GM23338 (cell line): ENCODE measurements around the gene CDH4. TPM values are rescaled to one million over a fixed set of nuclear protein-coding genes. Genes with fewer than 3 reads are reported as not detected.

Experiments used
- ATAC-seq: fragments of 200-7000 bp; cut with Tn5 transposase; 3 replicates; pipeline ENCODE4 v1.9.1; 2020
- DNase-seq: peaks from one replicate; pipeline ENCODE4 v3.0.0-alpha.2; 2015; ENCODE audit warnings: low spot score
- H2AFZ ChIP-seq: fragments of 200-600 bp; sonication (generic); 2 replicates; pipeline ENCODE4 v1.8.0; 2016; ENCODE audit warnings: antibody characterized with exemption, mild to moderate bottlenecking, moderate library complexity
- H3F3A ChIP-seq: fragments of 200-600 bp; sonication (generic); replicated peaks from 2 replicates; pipeline ENCODE4 v1.8.0; 2017; ENCODE audit warnings: antibody characterized with exemption, mixed run types, low read depth
- H3K27ac ChIP-seq: fragments of 200-600 bp; sonication (generic); 2 replicates; pipeline ENCODE4 v1.6.1; 2016; ENCODE audit warnings: low read depth
- H3K27me3 ChIP-seq: fragments of 200-600 bp; sonication (generic); 2 replicates; pipeline ENCODE4 v1.8.0; 2016; ENCODE audit warnings: mild to moderate bottlenecking, mixed run types, moderate library complexity; ENCODE audit not compliant: insufficient read depth
- H3K36me3 ChIP-seq: fragments of 200-600 bp; sonication (generic); 2 replicates; pipeline ENCODE4 v1.8.0; 2016; ENCODE audit warnings: mild to moderate bottlenecking; ENCODE audit not compliant: insufficient read depth
- H3K4me1 ChIP-seq: fragments of 200-600 bp; sonication (generic); 2 replicates; pipeline ENCODE4 v1.8.0; 2016; ENCODE audit warnings: mild to moderate bottlenecking, moderate library complexity; ENCODE audit not compliant: insufficient read depth
- H3K4me2 ChIP-seq: fragments of 200-600 bp; sonication (generic); 2 replicates; pipeline ENCODE4 v1.7.1; 2017; ENCODE audit warnings: mixed run types
- H3K4me3 ChIP-seq: fragments of 200-600 bp; sonication (generic); 2 replicates; pipeline ENCODE4 v1.6.1; 2016; ENCODE audit warnings: mixed run types
- H3K79me2 ChIP-seq: fragments of 200-600 bp; sonication (generic); replicated peaks from 2 replicates; pipeline ENCODE4 v1.8.0; 2017; ENCODE audit warnings: mild to moderate bottlenecking; ENCODE audit not compliant: insufficient read depth
- H3K9me2 ChIP-seq: fragments of 200-600 bp; sonication (generic); 2 replicates; pipeline ENCODE4 v1.8.0; 2017; ENCODE audit not compliant: insufficient read depth
- H4K20me1 ChIP-seq: fragments of 200-600 bp; sonication (generic); replicated peaks from 2 replicates; pipeline ENCODE4 v1.8.0; 2017; ENCODE audit warnings: mild to moderate bottlenecking; ENCODE audit not compliant: insufficient read depth
- H3K27ac Mint-ChIP-seq: 2 replicates; pipeline ENCODE4 v1.8.0; 2020; ENCODE audit warnings: inconsistent platforms, mild to moderate bottlenecking, moderate library complexity, mixed read lengths
- H3K27me3 Mint-ChIP-seq: 3 replicates; pipeline ENCODE4 v1.8.0; 2022; ENCODE audit warnings: low read depth, mild to moderate bottlenecking, moderate library complexity, mixed read lengths, inconsistent platforms; ENCODE audit not compliant: insufficient read depth, poor library complexity
- H3K36me3 Mint-ChIP-seq: 3 replicates; pipeline ENCODE4 v1.8.0; 2021; ENCODE audit warnings: low read depth, mild to moderate bottlenecking, inconsistent platforms, moderate library complexity, mixed read lengths
- H3K4me1 Mint-ChIP-seq: 3 replicates; pipeline ENCODE4 v1.8.0; 2020; ENCODE audit warnings: mild to moderate bottlenecking, inconsistent platforms, mixed read lengths
- H3K4me3 Mint-ChIP-seq: 3 replicates; pipeline ENCODE4 v1.8.0; 2021; ENCODE audit warnings: moderate library complexity, mild to moderate bottlenecking, inconsistent platforms, mixed read lengths
- H3K9me3 Mint-ChIP-seq: 3 replicates; pipeline ENCODE4 v1.8.0; 2020; ENCODE audit warnings: moderate library complexity, mild to moderate bottlenecking, inconsistent platforms, mixed read lengths
- CREB1 ChIP-seq: fragments of 250-450 bp; sonication (Bioruptor Pico); IDR thresholded peaks from 2 replicates; pipeline ENCODE4 v1.5.0; 2020; ENCODE audit warnings: low read depth, mild to moderate bottlenecking, moderate library complexity
- EZH2phosphoT487 ChIP-seq: fragments of 200-600 bp; sonication (generic); IDR thresholded peaks from one replicate; pipeline ENCODE4 v1.8.1; 2018; ENCODE audit warnings: antibody characterized with exemption; ENCODE audit not compliant: unreplicated experiment
- NANOG ChIP-seq: IDR thresholded peaks from 2 replicates; pipeline ENCODE4 v1.6.1; 2016; ENCODE audit warnings: antibody characterized with exemption, borderline replicate concordance
- POLR2AphosphoS5 ChIP-seq: IDR thresholded peaks from 2 replicates; pipeline ENCODE4 v1.6.1; 2016; ENCODE audit warnings: antibody characterized with exemption, low read depth
- STAT1 ChIP-seq: IDR thresholded peaks from one replicate; pipeline ENCODE4 v1.6.1; 2016; ENCODE audit warnings: antibody characterized with exemption; ENCODE audit not compliant: unreplicated experiment
- ZNF114 ChIP-seq: fragments of 250-450 bp; sonication (Bioruptor Pico); IDR thresholded peaks from 2 replicates; pipeline ENCODE4 v1.5.0; 2020; ENCODE audit warnings: mild to moderate bottlenecking, moderate library complexity
- ZNF331 ChIP-seq: fragments of 250-450 bp; sonication (Bioruptor Pico); IDR thresholded peaks from 2 replicates; pipeline ENCODE4 v1.5.0; 2020; ENCODE audit warnings: low read depth, mild to moderate bottlenecking, moderate library complexity
- polyA plus RNA-seq: library from polyadenylated mRNA; unstranded; fragments of >200 nt; fragmentation: Nextera tagmentation; extraction: Ambion mirVana; gene quantifications from 2 replicates; pipeline ENCODE4 v1.2.1, GENCODE V29; 2016
- total RNA-seq: library from RNA; depleted of rRNA; stranded (reverse); fragments of >200 nt; shearing (Covaris generic); gene quantifications from 2 replicates; pipeline ENCODE4 v1.2.3, GENCODE V29; 2014
- TF ChIP-seq, protein P1 (sequence below): IDR thresholded peaks from one replicate; pipeline ENCODE4 v1.6.1; 2018; ENCODE audit warnings: antibody characterized with exemption; ENCODE audit not compliant: unreplicated experiment
- TF ChIP-seq, protein P2 (sequence below): IDR thresholded peaks from 2 replicates; pipeline ENCODE4 v1.6.1; 2016; ENCODE audit warnings: antibody characterized with exemption

CDH4 gene
- total and polyA plus RNA-seq, 2 experiments from 2014 or later: 1.2 to 4.2 TPM

DNA sequence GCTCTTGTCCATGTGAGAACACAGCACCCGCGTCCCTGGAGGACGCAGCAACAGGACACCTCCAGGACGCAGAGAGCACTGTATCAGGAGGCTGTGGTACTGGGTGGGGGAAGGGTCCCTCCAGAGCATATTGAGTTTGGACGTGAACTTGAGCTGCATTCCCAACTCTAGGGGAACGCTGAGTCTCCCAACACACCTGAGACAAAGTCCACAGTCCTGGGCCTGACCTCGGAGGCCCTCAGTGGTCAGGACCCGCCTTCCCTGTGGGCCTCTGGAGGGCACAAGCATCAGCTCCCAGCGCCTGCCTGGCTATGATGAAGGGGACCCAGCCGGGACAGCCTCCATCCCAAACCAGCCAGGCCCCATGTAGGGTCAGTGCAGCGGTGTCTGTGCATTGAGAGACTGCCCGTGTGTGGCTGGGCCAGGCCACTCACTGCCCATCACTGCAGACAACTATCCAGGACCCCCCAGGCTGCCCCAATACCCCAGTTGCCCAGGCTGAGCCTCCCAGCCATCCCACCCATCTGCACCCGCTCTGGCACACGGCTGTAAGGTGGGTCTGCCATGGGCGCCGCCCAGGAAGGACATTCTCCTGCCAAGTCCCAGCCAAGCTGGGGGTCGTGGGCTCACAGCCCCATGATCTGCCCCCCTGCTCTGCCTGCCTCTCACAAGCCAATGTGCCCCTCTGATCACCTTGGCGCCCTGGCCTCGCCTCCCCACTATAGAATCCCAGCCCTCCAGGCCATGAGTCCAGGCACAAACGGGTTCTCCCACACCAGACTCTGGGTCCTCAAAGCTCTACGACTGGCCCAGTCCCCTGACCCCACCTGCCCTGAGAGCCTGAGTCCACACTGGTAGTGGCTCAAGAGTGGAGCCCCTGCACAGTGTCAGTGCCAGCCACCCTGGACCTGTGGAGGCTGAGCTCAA, 697.9 kb downstream of the CDH4 start (continued):
- TF ChIP-seq, protein P1, sequence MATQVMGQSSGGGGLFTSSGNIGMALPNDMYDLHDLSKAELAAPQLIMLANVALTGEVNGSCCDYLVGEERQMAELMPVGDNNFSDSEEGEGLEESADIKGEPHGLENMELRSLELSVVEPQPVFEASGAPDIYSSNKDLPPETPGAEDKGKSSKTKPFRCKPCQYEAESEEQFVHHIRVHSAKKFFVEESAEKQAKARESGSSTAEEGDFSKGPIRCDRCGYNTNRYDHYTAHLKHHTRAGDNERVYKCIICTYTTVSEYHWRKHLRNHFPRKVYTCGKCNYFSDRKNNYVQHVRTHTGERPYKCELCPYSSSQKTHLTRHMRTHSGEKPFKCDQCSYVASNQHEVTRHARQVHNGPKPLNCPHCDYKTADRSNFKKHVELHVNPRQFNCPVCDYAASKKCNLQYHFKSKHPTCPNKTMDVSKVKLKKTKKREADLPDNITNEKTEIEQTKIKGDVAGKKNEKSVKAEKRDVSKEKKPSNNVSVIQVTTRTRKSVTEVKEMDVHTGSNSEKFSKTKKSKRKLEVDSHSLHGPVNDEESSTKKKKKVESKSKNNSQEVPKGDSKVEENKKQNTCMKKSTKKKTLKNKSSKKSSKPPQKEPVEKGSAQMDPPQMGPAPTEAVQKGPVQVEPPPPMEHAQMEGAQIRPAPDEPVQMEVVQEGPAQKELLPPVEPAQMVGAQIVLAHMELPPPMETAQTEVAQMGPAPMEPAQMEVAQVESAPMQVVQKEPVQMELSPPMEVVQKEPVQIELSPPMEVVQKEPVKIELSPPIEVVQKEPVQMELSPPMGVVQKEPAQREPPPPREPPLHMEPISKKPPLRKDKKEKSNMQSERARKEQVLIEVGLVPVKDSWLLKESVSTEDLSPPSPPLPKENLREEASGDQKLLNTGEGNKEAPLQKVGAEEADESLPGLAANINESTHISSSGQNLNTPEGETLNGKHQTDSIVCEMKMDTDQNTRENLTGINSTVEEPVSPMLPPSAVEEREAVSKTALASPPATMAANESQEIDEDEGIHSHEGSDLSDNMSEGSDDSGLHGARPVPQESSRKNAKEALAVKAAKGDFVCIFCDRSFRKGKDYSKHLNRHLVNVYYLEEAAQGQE: no peak
- TF ChIP-seq CREB1 (CRISPR knock-in tag) (no peak), NANOG (no peak), ZNF331 (no peak), EZH2phosphoT487 (no peak), POLR2AphosphoS5 (no peak), ZNF114 (CRISPR knock-in tag) (no peak), STAT1 (no peak)

DNA sequence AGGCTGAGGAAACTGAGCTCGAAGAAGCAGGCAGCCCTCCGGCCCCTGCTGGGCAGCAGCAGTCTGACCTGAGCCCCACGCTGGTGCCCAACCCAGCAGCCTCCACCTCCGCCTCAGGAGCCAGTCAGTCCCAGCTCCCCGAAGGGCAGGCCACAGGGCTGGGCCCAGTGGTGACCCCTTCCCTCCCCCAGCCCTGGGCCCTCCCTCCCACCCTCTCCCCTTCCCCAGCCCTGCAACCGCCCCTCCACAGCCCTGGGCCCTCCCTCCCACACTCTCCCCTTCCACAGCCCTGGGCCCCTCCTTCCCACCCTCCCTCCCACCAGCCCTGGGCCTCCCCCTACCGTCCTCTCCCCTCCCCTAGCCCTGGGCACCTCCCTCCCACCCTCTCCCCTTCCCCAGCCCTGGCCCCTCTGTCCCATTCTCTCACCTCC, 698.6 kb downstream of the CDH4 start:
- H2AFZ ChIP-seq: no peak overlapping the region
- H3K4me1 ChIP-seq: peaks cover 8% of the 10 kb centered on the region
- H3K4me1 Mint-ChIP-seq: peaks cover 27% of the 10 kb centered on the region
- H3K27ac Mint-ChIP-seq: no peak overlapping the region
- H4K20me1 ChIP-seq: peaks cover 3% of the 10 kb centered on the region; the same call in 1 of the 2 replicates
- no peak for DNase-seq
- peaks cover 14% of the 10 kb centered on the region for H3K27me3 Mint-ChIP-seq
- H3K4me3 Mint-ChIP-seq: no peak overlapping the region
- no peaks in the 10 kb centered on the region for H3K79me2 ChIP-seq
- H3K36me3 Mint-ChIP-seq: no peaks in the 10 kb centered on the region; the same call in 2 of the 3 replicates
- no peaks in the 10 kb centered on the region for H3K27me3 ChIP-seq
- H3K36me3 ChIP-seq: no peaks in the 10 kb centered on the region
- H3K9me3 Mint-ChIP-seq: no peaks in the 10 kb centered on the region; the same call in 1 of the 3 replicates
- no peak overlapping the region for H3K27ac ChIP-seq
- H3K4me2 ChIP-seq: no peak overlapping the region
- TF ChIP-seq, protein P2, sequence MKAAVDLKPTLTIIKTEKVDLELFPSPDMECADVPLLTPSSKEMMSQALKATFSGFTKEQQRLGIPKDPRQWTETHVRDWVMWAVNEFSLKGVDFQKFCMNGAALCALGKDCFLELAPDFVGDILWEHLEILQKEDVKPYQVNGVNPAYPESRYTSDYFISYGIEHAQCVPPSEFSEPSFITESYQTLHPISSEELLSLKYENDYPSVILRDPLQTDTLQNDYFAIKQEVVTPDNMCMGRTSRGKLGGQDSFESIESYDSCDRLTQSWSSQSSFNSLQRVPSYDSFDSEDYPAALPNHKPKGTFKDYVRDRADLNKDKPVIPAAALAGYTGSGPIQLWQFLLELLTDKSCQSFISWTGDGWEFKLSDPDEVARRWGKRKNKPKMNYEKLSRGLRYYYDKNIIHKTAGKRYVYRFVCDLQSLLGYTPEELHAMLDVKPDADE: no peak
- TF ChIP-seq, protein P1: no peak
- no peaks in the 10 kb centered on the region for H3K9me2 ChIP-seq
- no peaks in the 10 kb centered on the region for H3F3A ChIP-seq
- H3K4me3 ChIP-seq: no peak overlapping the region
- ATAC-seq: peak; percentile 52
